ENCODE data around the gene DNER.

- TF ChIP-seq CTCF (optimal IDR thresholded peaks at IDR 0.05 in 1 of 3, IDR thresholded peaks at IDR 0.05 in 1 of 3, conservative IDR thresholded peaks at IDR 0.05 in 1 of 3; ENCODE audit: extremely low read depth in 1 of 3, insufficient read depth in 2 of 3, low read length in 3 of 3) (no peak), EZH2 (IDR thresholded peaks at IDR 0.05; ENCODE audit: low read length) (no peak)
These were observed 72.7 kb downstream of the DNER start for GRCh38 chr2:229641676-229642075.

Measured in keratinocyte (primary cell).